K562 (cell line): ENCODE results near the gene GSTT2B. TPM values are rescaled to one million over a fixed set of nuclear protein-coding genes. Genes with fewer than 3 reads are reported as not detected.

Source experiments
- ATAC-seq: fragments of 200-7000 bp; cut with Tn5 transposase; 3 replicates; pipeline ENCODE4 v1.9.1; 2020; ENCODE audit warnings: moderate library complexity
- BruUV-seq: library from RNA; stranded (reverse); fragments of 400-500 nt; replicated peaks from 2 replicates; lab custom pipeline; 2021; lab: Mats Ljungman, UMichigan
- CTCF ChIA-PET: fragments of 300-600 bp; formaldehyde crosslinking; extraction: SDS; loops from one replicate; lab custom pipeline; 2021; ENCODE audit warnings: low intra/inter-chr PET ratio; lab: Yijun Ruan, JAX
- POLR2A ChIA-PET: fragments of 300-600, 350-650 bp; sonication (Branson Sonifier 250); formaldehyde crosslinking; extraction: SDS; loops from one replicate; lab custom pipeline; 2021; ENCODE audit warnings: antibody characterized with exemption, inconsistent platforms; lab: Yijun Ruan, JAX
- DNase-seq, 4 experiments: peaks; one replicate each; pipeline versions ENCODE4 v3.0.0 to v3.0.0-alpha.2; 2011 to 2018; ENCODE audit warnings: low spot score in 3 of 4, mixed read lengths in 3 of 4; ENCODE audit errors: extremely low read depth in 1 of 4
- FAIRE-seq: peaks from 2 replicates; lab custom pipeline; 2011; peaks lifted over from hg19 to GRCh38; lab: Jason Lieb, UNC
- H2AFZ ChIP-seq: 2 replicates; pipeline ENCODE4 v1.6.0; 2011; ENCODE audit warnings: low read depth, low read length, control low read depth, inconsistent platforms
- H3K27ac ChIP-seq: fragments of 200-600 bp; 3 replicates; pipeline ENCODE4 v1.8.0; 2011; ENCODE audit warnings: low read depth, mild to moderate bottlenecking, control low read depth, inconsistent platforms, low read length, moderate library complexity, mixed read lengths; ENCODE audit errors: extremely low read depth
- H3K27me3 ChIP-seq, 2 experiments: fragments of 300-600 bp in 1 of 2; 2 replicates in 1 of 2; 3 replicates in 1 of 2; pipeline versions ENCODE4 v1.6.0 to v1.8.0; 2011; ENCODE audit warnings: inconsistent platforms in 2 of 2, low read length in 2 of 2, mild to moderate bottlenecking in 1 of 2, mixed read lengths in 1 of 2, moderate library complexity in 1 of 2; ENCODE audit not compliant: control insufficient read depth in 2 of 2, insufficient read depth in 2 of 2
- H3K36me3 ChIP-seq: fragments of 300-600 bp; 3 replicates; pipeline ENCODE4 v1.8.0; 2011; ENCODE audit warnings: mild to moderate bottlenecking, low read length, inconsistent platforms; ENCODE audit not compliant: control insufficient read depth, insufficient read depth
- H3K4me1 ChIP-seq, 2 experiments: fragments of 200-600 bp in 1 of 2; replicated peaks in 1 of 2; 2 replicates in 1 of 2; 3 replicates in 1 of 2; pipeline versions ENCODE4 v1.5.1 to v1.8.0; 2011; ENCODE audit warnings: inconsistent platforms in 2 of 2, low read length in 2 of 2, mild to moderate bottlenecking in 1 of 2, mixed read lengths in 1 of 2, moderate library complexity in 1 of 2; ENCODE audit not compliant: control insufficient read depth in 2 of 2, insufficient read depth in 2 of 2
- H3K4me2 ChIP-seq: 2 replicates; pipeline ENCODE4 v1.6.1; 2011; ENCODE audit warnings: low read length, control low read depth, inconsistent platforms, mixed read lengths; ENCODE audit not compliant: insufficient read depth
- H3K4me3 ChIP-seq: fragments of 200-600 bp; sonication (generic), shearing (Covaris generic); 2 replicates; pipeline ENCODE4 v1.5.1; 2016; ENCODE audit warnings: control low read depth, inconsistent platforms
- H3K79me2 ChIP-seq: fragments of 200-600 bp; 3 replicates; pipeline ENCODE4 v1.8.0; 2011; ENCODE audit warnings: low read length, inconsistent platforms; ENCODE audit not compliant: control insufficient read depth, insufficient read depth
- H3K9ac ChIP-seq, 2 experiments: 2 replicates each; pipeline versions ENCODE4 v1.6.0 to v1.6.1; 2011; ENCODE audit warnings: low read depth in 2 of 2, low read length in 2 of 2, control low read depth in 1 of 2, inconsistent platforms in 1 of 2, mild to moderate bottlenecking in 1 of 2, mixed read lengths in 1 of 2; ENCODE audit not compliant: insufficient read depth in 1 of 2
- H3K9me1 ChIP-seq: one replicate; pipeline ENCODE4 v1.6.0; 2011; ENCODE audit warnings: inconsistent platforms, mild to moderate bottlenecking, low read length, moderate library complexity; ENCODE audit not compliant: control insufficient read depth, insufficient read depth
- H3K9me3 ChIP-seq: replicated peaks from 2 replicates; pipeline ENCODE4 v1.5.1; 2011; ENCODE audit warnings: low read depth, low read length, inconsistent platforms; ENCODE audit not compliant: control insufficient read depth, insufficient read depth
- H4K20me1 ChIP-seq: replicated peaks from 2 replicates; pipeline ENCODE4 v1.6.1; 2011; ENCODE audit warnings: low read length, inconsistent platforms, mixed read lengths; ENCODE audit not compliant: control insufficient read depth, insufficient read depth
- POLR2A ChIP-seq: fragments of 450-650 bp; conservative IDR thresholded peaks from 2 replicates; pipeline ENCODE4 v1.6.1; 2016
- POLR2AphosphoS5 ChIP-seq: IDR thresholded peaks from 2 replicates; pipeline ENCODE4 v1.6.1; 2011; ENCODE audit warnings: mild to moderate bottlenecking, low read depth, low read length, moderate library complexity; ENCODE audit not compliant: control insufficient read depth, insufficient read depth
- POLR2B ChIP-seq: fragments of 450-650 bp; IDR thresholded peaks from 2 replicates; pipeline ENCODE4 v1.6.1; 2018; ENCODE audit warnings: low read depth; ENCODE audit not compliant: partially characterized antibody
- SUPT5H ChIP-seq: fragments of 450-650 bp; IDR thresholded peaks from 2 replicates; pipeline ENCODE4 v1.6.1; 2016
- TCF7L2 ChIP-seq: fragments of 150-350 bp; IDR thresholded peaks from 2 replicates; pipeline ENCODE4 v1.6.1; 2016; ENCODE audit warnings: low read depth, mild to moderate bottlenecking, low read length, moderate library complexity
- VEZF1 ChIP-seq: fragments of 200-800 bp; sonication (Bioruptor generic); IDR thresholded peaks from 2 replicates; pipeline ENCODE4 v1.6.1; 2017; ENCODE audit warnings: missing genetic modification characterization, missing compliant biosample characterization
- ZBTB26 ChIP-seq: fragments of 450-650 bp; formaldehyde crosslinking; IDR thresholded peaks from 2 replicates; pipeline ENCODE4 v1.4.0; 2022; ENCODE audit warnings: missing genetic modification characterization
- WGBS: fragments of 100-300 bp; shearing (Covaris generic); methylation state at CpG from one replicate; pipeline ENCODE4 v1.1.6; 2016; ENCODE audit warnings: low coverage, mixed read lengths; ENCODE audit not compliant: insufficient coverage; ENCODE audit errors: missing lambda C conversion rate; 5-methylcytosine and 5-hydroxymethylcytosine counted together
- in situ Hi-C: fragments of 300-500 bp; cut with MboI; formaldehyde crosslinking; loops from 4 replicates; pipeline ENCODE4 v1.15.0; 2018; ENCODE audit warnings: inconsistent platforms, mixed read lengths
- intact Hi-C: fragments of 100-400 bp; cut with micrococcal nuclease; formaldehyde crosslinking; loops from 2 replicates; pipeline ENCODE4 v1.14.2; 2022
- polyA plus RNA-seq, 8 experiments: library from polyadenylated mRNA; depleted of rRNA in 4 of 8; stranded (reverse) in 5 of 8; unstranded in 3 of 8; fragments of >200 nt; fragmentation: Nextera tagmentation in 2 of 8; fragmentation: Illumina TruSeq in 1 of 8; extraction: Ambion mirVana in 2 of 8; extraction: Trizol in 1 of 8; gene quantifications; 2 replicates each; pipeline versions ENCODE4 v1.2.1 to v1.2.3, GENCODE V29; 2011 to 2014; ENCODE audit warnings: inconsistent platforms in 1 of 8, missing spikeins in 1 of 8
- total RNA-seq, 7 experiments: library from RNA; depleted of rRNA in 6 of 7; stranded (reverse); fragments of >200 nt in 6 of 7; fragmentation: Illumina TruSeq in 2 of 7; extraction: Trizol in 2 of 7; gene quantifications; 2 replicates each; pipeline versions ENCODE4 v1.2.1 to v1.2.3, GENCODE V29; 2011 to 2021; ENCODE audit warnings: low replicate concordance in 1 of 7

GSTT2B gene
- total and polyA plus RNA-seq, 9 of the 15 experiments (the other 6 are each of a cell fraction or from before 2014, with no cell fraction given) = not detected

GRCh38 chr22:23970201-23970641 lies 9.2 kb upstream of the GSTT2B start:
- in situ Hi-C loops = loop anchor here (25.0 kb wide), 1 partner anchor 542 kb away; no protein-coding TSS in a partner anchor
- ChIA-PET CTCF (no interaction called here), POLR2A (interaction anchor here (1.9 kb wide), 1 partner anchor 40 kb away, joined by 6 read pairs; no protein-coding TSS in a partner anchor)
- peak in 2 of 4 experiments; percentile 0 to 1 for DNase-seq
- BruUV-seq = no TSS peak
- Histone ChIP-seq H4K20me1 (no peaks in the 10 kb centered on the region), H2AFZ (no peak overlapping the region), H3K9me3 (no peaks in the 10 kb centered on the region), H3K9ac (no peak overlapping the region), H3K4me1 (peaks cover 0 to 4% of the 10 kb centered on the region in 2 experiments; a peak in 2 of 5 replicates), H3K4me2 (no peak overlapping the region), H3K27ac (no peak overlapping the region; the same call in 2 of the 3 replicates), H3K27me3 (no peaks in the 10 kb centered on the region), H3K4me3 (no peak overlapping the region), H3K36me3 (peaks cover 29% of the 10 kb centered on the region), H3K79me2 (peaks cover 17% of the 10 kb centered on the region), H3K9me1 (no peaks in the 10 kb centered on the region)
- intact Hi-C loops = no loop called here
- no peak for FAIRE-seq
- WGBS = 92% methylated on average over 5 of the region's 5 CpGs
- TF ChIP-seq POLR2B (peak; percentile 75), ZBTB26 (CRISPR knock-in tag) (no peak), POLR2A (peak; percentile 73), VEZF1 (no peak), POLR2AphosphoS5 (0 out of 2 replicates have a peak, but pooled peaks have one; percentile 6), TCF7L2 (no peak), SUPT5H (peak; percentile 79)
- no peak for ATAC-seq
